ENCODE measurements around the gene KCNA1.

KCNA1 gene

GRCh38 chr12:4960547-4960946 is 50.8 kb downstream of the KCNA1 start:
- no peak for DNase-seq (ENCODE audit: low spot score)

DNA sequence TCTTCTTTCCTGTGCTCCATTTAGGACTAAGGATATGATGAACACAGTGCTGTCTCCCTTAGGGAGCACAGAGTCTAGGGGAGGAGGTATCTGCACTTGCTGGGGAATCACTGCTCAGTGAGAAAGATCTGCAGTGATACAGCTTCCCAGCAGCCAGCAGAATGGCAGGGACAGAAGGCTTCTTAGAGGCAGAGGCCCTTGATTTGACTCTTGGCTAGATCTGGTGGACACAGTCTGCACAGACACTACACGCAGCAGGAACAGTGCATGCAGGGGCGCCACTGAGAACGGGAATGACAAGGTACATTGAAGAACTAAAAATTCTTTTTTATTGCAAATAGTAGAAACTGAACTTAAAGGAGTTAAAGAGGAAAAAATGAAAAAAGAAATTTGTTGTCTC is 51.6 kb downstream of the KCNA1 start:
- no peak for DNase-seq (ENCODE audit: low spot score)

GRCh38 chr12:4962539-4963486 is 53.1 kb downstream of the KCNA1 start:
- DNase-seq (ENCODE audit: low spot score), result peak; percentile 39

Measured in RKO (cell line).